Measurements from ENCODE around the gene DLEC1. TPM values are rescaled to one million over a fixed set of nuclear protein-coding genes. Genes with fewer than 3 reads are reported as not detected.

The DLEC1 gene
- not detected for polyA plus RNA-seq (2012; ENCODE audit: missing spikeins)

- DNase-seq (ENCODE audit: insufficient read length) (peak; percentile 75), FAIRE-seq (peak; percentile 86)
- TF ChIP-seq POLR2A (IDR thresholded peaks at IDR 0.05; ENCODE audit: low read depth, low read length), result no peak
- TF ChIP-seq TAF1 (IDR thresholded peaks at IDR 0.05; ENCODE audit: borderline replicate concordance, low read depth, low read length), result no peak
- no peak for TF ChIP-seq POLR2AphosphoS5 (IDR thresholded peaks at IDR 0.05; ENCODE audit: low read depth, low read length)
Observed at GRCh38 chr3:38039101-38039898, at the start of gene DLEC1. Gene DLEC1 (plus strand): TSS chr3:38039208. CDS start chr3:38039226, 18 bp downstream.

- TF ChIP-seq POLR2A (IDR thresholded peaks at IDR 0.05; ENCODE audit: low read depth, low read length), result no peak
- no peak for FAIRE-seq
- no peak for DNase-seq (ENCODE audit: insufficient read length)
Observed at GRCh38 chr3:37989821-37990480, 49.1 kb upstream of the DLEC1 start.

- TF ChIP-seq TAF1 (IDR thresholded peaks at IDR 0.05; ENCODE audit: borderline replicate concordance, low read depth, low read length) (no peak), POLR2AphosphoS5 (IDR thresholded peaks at IDR 0.05; ENCODE audit: low read depth, low read length) (no peak), POLR2A (IDR thresholded peaks at IDR 0.05; ENCODE audit: low read depth, low read length) (no peak)
- FAIRE-seq (no peak), DNase-seq (ENCODE audit: insufficient read length) (no peak)
Observed at GRCh38 chr3:37990527-37990926, 48.5 kb upstream of the DLEC1 start, which contains the start of gene VILL. Gene VILL (plus strand): TSS chr3:37990786. CDS start chr3:37993673, 2,887 bp downstream.

- no peak for DNase-seq (ENCODE audit: insufficient read length)
- TF ChIP-seq TAF1 (IDR thresholded peaks at IDR 0.05; ENCODE audit: borderline replicate concordance, low read depth, low read length) (no peak), POLR2A (IDR thresholded peaks at IDR 0.05; ENCODE audit: low read depth, low read length) (no peak), POLR2AphosphoS5 (IDR thresholded peaks at IDR 0.05; ENCODE audit: low read depth, low read length) (no peak)
- FAIRE-seq, result no peak
Observed at GRCh38 chr3:37991109-37991508, 47.9 kb upstream of the DLEC1 start.

GRCh38 chr3:37991823-37992222 lies 47.2 kb upstream of the DLEC1 start:
- TF ChIP-seq POLR2A (IDR thresholded peaks at IDR 0.05; ENCODE audit: low read depth, low read length) (no peak), TAF1 (IDR thresholded peaks at IDR 0.05; ENCODE audit: borderline replicate concordance, low read depth, low read length) (no peak), POLR2AphosphoS5 (IDR thresholded peaks at IDR 0.05; ENCODE audit: low read depth, low read length) (no peak)
- FAIRE-seq (no peak), DNase-seq (ENCODE audit: insufficient read length) (no peak)

- TF ChIP-seq POLR2A (IDR thresholded peaks at IDR 0.05; ENCODE audit: low read depth, low read length), result no peak
- no peak for TF ChIP-seq POLR2AphosphoS5 (IDR thresholded peaks at IDR 0.05; ENCODE audit: low read depth, low read length)
- TF ChIP-seq TAF1 (IDR thresholded peaks at IDR 0.05; ENCODE audit: borderline replicate concordance, low read depth, low read length), result no peak
- DNase-seq (ENCODE audit: insufficient read length) (no peak), FAIRE-seq (no peak)
Observed at GRCh38 chr3:37992271-37993066, 46.5 kb upstream of the DLEC1 start.

- FAIRE-seq (no peak), DNase-seq (ENCODE audit: insufficient read length) (no peak)
- TF ChIP-seq POLR2A (IDR thresholded peaks at IDR 0.05; ENCODE audit: low read depth, low read length), result no peak
- no peak for TF ChIP-seq POLR2AphosphoS5 (IDR thresholded peaks at IDR 0.05; ENCODE audit: low read depth, low read length)
- no peak for TF ChIP-seq TAF1 (IDR thresholded peaks at IDR 0.05; ENCODE audit: borderline replicate concordance, low read depth, low read length)
Observed at GRCh38 chr3:37993067-37993455, 45.9 kb upstream of the DLEC1 start.

GRCh38 chr3:37993460-37993819 lies 45.6 kb upstream of the DLEC1 start:
- DNase-seq (ENCODE audit: insufficient read length), result no peak
- TF ChIP-seq TAF1 (IDR thresholded peaks at IDR 0.05; ENCODE audit: borderline replicate concordance, low read depth, low read length), result no peak
- no peak for TF ChIP-seq POLR2AphosphoS5 (IDR thresholded peaks at IDR 0.05; ENCODE audit: low read depth, low read length)
- TF ChIP-seq POLR2A (IDR thresholded peaks at IDR 0.05; ENCODE audit: low read depth, low read length), result no peak
- no peak for FAIRE-seq

GRCh38 chr3:37993820-37994638 lies 45.0 kb upstream of the DLEC1 start:
- FAIRE-seq (peak; percentile 96), DNase-seq (ENCODE audit: insufficient read length) (peak; percentile 62)
- TF ChIP-seq TAF1 (IDR thresholded peaks at IDR 0.05; ENCODE audit: borderline replicate concordance, low read depth, low read length) (peak; percentile 84; the same call in 1 of the 2 replicates), POLR2AphosphoS5 (IDR thresholded peaks at IDR 0.05; ENCODE audit: low read depth, low read length) (peak; percentile 90), POLR2A (IDR thresholded peaks at IDR 0.05; ENCODE audit: low read depth, low read length) (peak; percentile 94)

GRCh38 chr3:37994639-37994972 lies 44.4 kb upstream of the DLEC1 start:
- TF ChIP-seq POLR2A (IDR thresholded peaks at IDR 0.05; ENCODE audit: low read depth, low read length) (no peak), TAF1 (IDR thresholded peaks at IDR 0.05; ENCODE audit: borderline replicate concordance, low read depth, low read length) (no peak), POLR2AphosphoS5 (IDR thresholded peaks at IDR 0.05; ENCODE audit: low read depth, low read length) (no peak)
- DNase-seq (ENCODE audit: insufficient read length), result no peak
- no peak for FAIRE-seq

All from GM12892 (cell line).